Keratinocyte (primary cell): ENCODE data around the gene SYNM. TPM values are rescaled to one million over a fixed set of nuclear protein-coding genes. Genes with fewer than 3 reads are reported as not detected.

Experiments used
- DNase-seq: peaks from one replicate; pipeline ENCODE4 v3.0.0-alpha.2; 2011; ENCODE audit warnings: low read depth, missing footprints, low spot score
- FAIRE-seq: peaks from 2 replicates; lab custom pipeline; 2011; peaks lifted over from hg19 to GRCh38; lab: Jason Lieb, UNC
- H2AFZ ChIP-seq: 2 replicates; pipeline ENCODE4 v1.6.0; 2012; ENCODE audit warnings: low read length, control low read depth, inconsistent platforms; ENCODE audit not compliant: control insufficient read depth
- H3K27ac ChIP-seq: 2 replicates; pipeline ENCODE4 v1.5.1; 2011; ENCODE audit warnings: low read length; ENCODE audit not compliant: control insufficient read depth, insufficient read depth
- H3K27me3 ChIP-seq: 3 replicates; pipeline ENCODE4 v1.6.0; 2011; ENCODE audit warnings: low read length; ENCODE audit not compliant: control insufficient read depth, insufficient read depth; ENCODE audit errors: extremely low read depth
- H3K36me3 ChIP-seq, 2 experiments: 2 replicates in 1 of 2; 3 replicates in 1 of 2; pipeline ENCODE4 v1.5.1; 2011; ENCODE audit warnings: low read length in 2 of 2, mild to moderate bottlenecking in 1 of 2; ENCODE audit not compliant: control insufficient read depth in 2 of 2, insufficient read depth in 2 of 2; ENCODE audit errors: extremely low read depth in 1 of 2
- H3K4me1 ChIP-seq: 3 replicates; pipeline ENCODE4 v1.5.1; 2011; ENCODE audit warnings: low read length; ENCODE audit not compliant: control insufficient read depth, insufficient read depth; ENCODE audit errors: extremely low read depth
- H3K4me2 ChIP-seq: 3 replicates; pipeline ENCODE4 v1.6.0; 2011; ENCODE audit warnings: low read depth, low read length; ENCODE audit not compliant: control insufficient read depth, insufficient read depth; ENCODE audit errors: extremely low read depth
- H3K4me3 ChIP-seq, 3 experiments: fragments of 200-600 bp in 1 of 3; sonication (generic) in 1 of 3; 2 replicates in 2 of 3; 3 replicates in 1 of 3; pipeline ENCODE4 v1.5.1; 2011 to 2016; ENCODE audit warnings: low read length in 3 of 3, mild to moderate bottlenecking in 3 of 3, control low read depth in 2 of 3, inconsistent platforms in 1 of 3, low read depth in 1 of 3, mixed read lengths in 1 of 3, mixed run types in 1 of 3, moderate library complexity in 1 of 3; ENCODE audit not compliant: control insufficient read depth in 2 of 3, insufficient read depth in 2 of 3; ENCODE audit errors: extremely low read depth in 1 of 3
- H3K79me2 ChIP-seq: 2 replicates; pipeline ENCODE4 v1.6.0; 2012; ENCODE audit warnings: low read length; ENCODE audit not compliant: control insufficient read depth, insufficient read depth
- H3K9ac ChIP-seq: 3 replicates; pipeline ENCODE4 v1.6.0; 2011; ENCODE audit warnings: low read length; ENCODE audit not compliant: control insufficient read depth, insufficient read depth; ENCODE audit errors: extremely low read depth
- H3K9me1 ChIP-seq: 3 replicates; pipeline ENCODE4 v1.6.0; 2011; ENCODE audit warnings: low read length; ENCODE audit not compliant: control insufficient read depth, insufficient read depth; ENCODE audit errors: extremely low read depth
- H3K9me3 ChIP-seq: 2 replicates; pipeline ENCODE4 v1.5.1; 2012; ENCODE audit warnings: low read depth, low read length; ENCODE audit not compliant: control insufficient read depth
- H4K20me1 ChIP-seq: 3 replicates; pipeline ENCODE4 v1.6.0; 2011; ENCODE audit warnings: low read length; ENCODE audit not compliant: control insufficient read depth, insufficient read depth; ENCODE audit errors: extremely low read depth
- CTCF ChIP-seq, 3 experiments: IDR thresholded peaks in 1 of 3; conservative IDR thresholded peaks in 1 of 3; optimal IDR thresholded peaks in 1 of 3; 2 replicates in 2 of 3; 3 replicates in 1 of 3; pipeline versions ENCODE3 to v1.5.1; 2011; ENCODE audit warnings: low read length in 3 of 3, mild to moderate bottlenecking in 3 of 3, moderate library complexity in 2 of 3, control low read depth in 1 of 3, inconsistent platforms in 1 of 3; ENCODE audit not compliant: insufficient read depth in 2 of 3; ENCODE audit errors: extremely low read depth in 1 of 3
- EZH2 ChIP-seq: IDR thresholded peaks from one replicate; pipeline ENCODE4 v1.6.1; 2012; ENCODE audit warnings: inconsistent platforms, mild to moderate bottlenecking, low read length, moderate library complexity
- dilution Hi-C: fragments of 300-500 bp; cut with MboI; formaldehyde crosslinking; loops from one replicate; pipeline ENCODE4 v1.7.0; 2020; ENCODE audit warnings: low sequenced_read_pairs; ENCODE audit not compliant: extremely low pct_ligation_motif_present
- polyA plus RNA-seq, 5 experiments: library from polyadenylated mRNA; depleted of rRNA in 3 of 5; stranded (reverse) in 3 of 5; stranded (forward) in 1 of 5; unstranded in 1 of 5; fragments of >200 nt; gene quantifications; 1 replicate in 1 of 5; 2 replicates in 3 of 5; 3 replicates in 1 of 5; pipeline versions ENCODE4 v1.2.1 to v1.2.3, GENCODE V29; 2011 to 2012; ENCODE audit warnings: missing spikeins in 2 of 5, low read depth in 1 of 5, low replicate concordance in 1 of 5

Gene SYNM
- polyA plus RNA-seq, 1 donor (not counting 4 experiments of a cell fraction or from before 2014, with no cell fraction given), result 0.09 TPM

- dilution Hi-C loops, result no loop called here
- DNase-seq (no peak), FAIRE-seq (no peak)
- Histone ChIP-seq H3K4me2 (no peak overlapping the region), H2AFZ (no peak overlapping the region), H3K27ac (no peak overlapping the region), H3K27me3 (peaks cover 51% of the 10 kb centered on the region), H3K9me1 (no peaks in the 10 kb centered on the region), H3K4me1 (no peaks in the 10 kb centered on the region), H3K36me3 (no peaks in the 10 kb centered on the region), H3K79me2 (no peaks in the 10 kb centered on the region), H3K9me3 (no peaks in the 10 kb centered on the region), H3K9ac (no peak overlapping the region), H4K20me1 (no peaks in the 10 kb centered on the region), H3K4me3 (no peak overlapping the region)
- TF ChIP-seq CTCF (optimal IDR thresholded peaks at IDR 0.05 in 1 of 3, IDR thresholded peaks at IDR 0.05 in 1 of 3, conservative IDR thresholded peaks at IDR 0.05 in 1 of 3; ENCODE audit: extremely low read depth in 1 of 3, insufficient read depth in 2 of 3, low read length in 3 of 3) (no peak), EZH2 (no peak)
Measured at GRCh38 chr15:99101501-99101900, 3.4 kb upstream of the SYNM start.

- no peak overlapping the region for H3K4me2 ChIP-seq
- H3K4me1 ChIP-seq, result no peaks in the 10 kb centered on the region
- no peak for TF ChIP-seq EZH2
- no peak for TF ChIP-seq CTCF (optimal IDR thresholded peaks at IDR 0.05 in 1 of 3, IDR thresholded peaks at IDR 0.05 in 1 of 3, conservative IDR thresholded peaks at IDR 0.05 in 1 of 3; ENCODE audit: extremely low read depth in 1 of 3, insufficient read depth in 2 of 3, low read length in 3 of 3)
- H4K20me1 ChIP-seq, result no peaks in the 10 kb centered on the region
- no peak overlapping the region for H3K4me3 ChIP-seq
- peaks cover 62% of the 10 kb centered on the region for H3K27me3 ChIP-seq
- no peaks in the 10 kb centered on the region for H3K36me3 ChIP-seq
- FAIRE-seq, result no peak
- H3K27ac ChIP-seq, result no peak overlapping the region
- dilution Hi-C loops, result no loop called here
- no peaks in the 10 kb centered on the region for H3K79me2 ChIP-seq
- H2AFZ ChIP-seq, result no peak overlapping the region
- H3K9me1 ChIP-seq, result no peaks in the 10 kb centered on the region
- no peak overlapping the region for H3K9ac ChIP-seq
- no peak for DNase-seq
- no peaks in the 10 kb centered on the region for H3K9me3 ChIP-seq
Measured at GRCh38 chr15:99102332-99103235, 2.3 kb upstream of the SYNM start.
